ENCODE results near the gene GFRA1. TPM values are rescaled to one million over a fixed set of nuclear protein-coding genes. Genes with fewer than 3 reads are reported as not detected.
"Not testable (repeated sequence)": the region's sequence is repeated elsewhere in the genome, so short reads cannot be mapped to it uniquely, and the experiment has no call there.

The GFRA1 gene
- total RNA-seq, 2 experiments from 2014 or later: not detected

DNA sequence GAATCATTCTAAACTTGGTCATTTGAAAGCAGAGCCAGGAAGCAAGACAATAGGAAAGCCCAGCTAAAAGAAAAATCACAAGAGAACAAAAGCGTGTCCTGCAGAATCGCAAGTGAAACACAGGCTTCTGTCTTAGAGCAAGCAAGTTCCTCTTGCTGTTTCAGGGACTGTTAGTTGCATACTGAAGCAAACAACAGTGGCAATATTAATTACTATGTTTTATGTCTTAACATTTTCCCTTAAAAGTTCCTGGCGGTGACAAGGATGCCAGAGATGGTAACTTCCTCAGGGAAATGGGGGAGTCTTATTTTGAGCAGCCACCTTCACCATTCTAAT, 217.1 kb downstream of the GFRA1 start:
- DNase-seq (no peak), ATAC-seq (ENCODE audit: poor library complexity) (no peak)
- Mint-ChIP-seq H3K27me3 (no peaks in the 10 kb centered on the region), H3K27ac (no peak overlapping the region), H3K36me3 (ENCODE audit: low read depth) (no peaks in the 10 kb centered on the region), H3K9me3 (no peaks in the 10 kb centered on the region), H3K4me3 (no peak overlapping the region), H3K4me1 (ENCODE audit: low read depth) (no peaks in the 10 kb centered on the region)
- no peak overlapping the region for H3K4me3 ChIP-seq (ENCODE audit: low read length)
- TF ChIP-seq CTCF (IDR thresholded peaks at IDR 0.05): no peak
- no peak overlapping the region for H3K27ac ChIP-seq (ENCODE audit: low read depth in 1 of 2, low read length in 2 of 2)
- no peaks in the 10 kb centered on the region for H3K36me3 ChIP-seq (ENCODE audit: insufficient read depth, low read length)
- CTCF ChIA-PET: no interaction called here
- H3K27me3 ChIP-seq (ENCODE audit: control insufficient read depth in 1 of 2, insufficient read depth in 2 of 2, low read length in 2 of 2): no peaks in the 10 kb centered on the region
- POLR2A ChIA-PET: no interaction called here
- intact Hi-C loops (cut with DNase I, micrococcal nuclease): no loop called here
- peaks cover 0 to 23% of the 10 kb centered on the region in 2 experiments for H3K9me3 ChIP-seq (ENCODE audit: control insufficient read depth in 1 of 2, insufficient read depth in 1 of 2, low read length in 2 of 2)
- no peaks in the 10 kb centered on the region for H3K4me1 ChIP-seq (ENCODE audit: insufficient read depth, low read length)

GRCh38 chr10:116055252-116055916, 217.6 kb downstream of the GFRA1 start:
- ChIA-PET POLR2A (no interaction called here), CTCF (no interaction called here)
- no peaks in the 10 kb centered on the region for H3K27me3 Mint-ChIP-seq
- H3K27ac Mint-ChIP-seq: no peak overlapping the region
- Histone ChIP-seq H3K27ac (ENCODE audit: low read depth in 1 of 2, low read length in 2 of 2) (no peak overlapping the region), H3K4me3 (ENCODE audit: low read length) (no peak overlapping the region), H3K27me3 (ENCODE audit: control insufficient read depth in 1 of 2, insufficient read depth in 2 of 2, low read length in 2 of 2) (no peaks in the 10 kb centered on the region), H3K36me3 (ENCODE audit: insufficient read depth, low read length) (no peaks in the 10 kb centered on the region), H3K9me3 (ENCODE audit: control insufficient read depth in 1 of 2, insufficient read depth in 1 of 2, low read length in 2 of 2) (peaks cover 0 to 26% of the 10 kb centered on the region in 2 experiments), H3K4me1 (ENCODE audit: insufficient read depth, low read length) (no peaks in the 10 kb centered on the region)
- intact Hi-C loops (cut with DNase I, micrococcal nuclease): no loop called here
- DNase-seq (no peak), ATAC-seq (ENCODE audit: poor library complexity) (no peak)
- no peak for TF ChIP-seq CTCF (IDR thresholded peaks at IDR 0.05)
- H3K9me3 Mint-ChIP-seq: no peaks in the 10 kb centered on the region
- no peaks in the 10 kb centered on the region for H3K4me1 Mint-ChIP-seq (ENCODE audit: low read depth)
- no peaks in the 10 kb centered on the region for H3K36me3 Mint-ChIP-seq (ENCODE audit: low read depth)
- H3K4me3 Mint-ChIP-seq: no peak overlapping the region

GRCh38 chr10:116053910-116054309, 219.1 kb downstream of the GFRA1 start:
- Histone ChIP-seq H3K4me3 (ENCODE audit: low read length) (no peak overlapping the region), H3K27me3 (ENCODE audit: control insufficient read depth in 1 of 2, insufficient read depth in 2 of 2, low read length in 2 of 2) (no peaks in the 10 kb centered on the region), H3K4me1 (ENCODE audit: insufficient read depth, low read length) (no peaks in the 10 kb centered on the region), H3K27ac (ENCODE audit: low read depth in 1 of 2, low read length in 2 of 2) (no peak overlapping the region), H3K9me3 (ENCODE audit: control insufficient read depth in 1 of 2, insufficient read depth in 1 of 2, low read length in 2 of 2) (peaks cover 0 to 31% of the 10 kb centered on the region in 2 experiments), H3K36me3 (ENCODE audit: insufficient read depth, low read length) (no peaks in the 10 kb centered on the region)
- CTCF ChIA-PET: no interaction called here
- no peak for TF ChIP-seq CTCF (IDR thresholded peaks at IDR 0.05)
- Mint-ChIP-seq H3K27ac (no peak overlapping the region), H3K36me3 (ENCODE audit: low read depth) (no peaks in the 10 kb centered on the region), H3K27me3 (no peaks in the 10 kb centered on the region), H3K9me3 (no peaks in the 10 kb centered on the region), H3K4me3 (no peak overlapping the region), H3K4me1 (ENCODE audit: low read depth) (no peaks in the 10 kb centered on the region)
- POLR2A ChIA-PET: no interaction called here
- intact Hi-C loops (cut with DNase I, micrococcal nuclease): no loop called here
- no peak for DNase-seq
- ATAC-seq (ENCODE audit: poor library complexity): no peak

DNA sequence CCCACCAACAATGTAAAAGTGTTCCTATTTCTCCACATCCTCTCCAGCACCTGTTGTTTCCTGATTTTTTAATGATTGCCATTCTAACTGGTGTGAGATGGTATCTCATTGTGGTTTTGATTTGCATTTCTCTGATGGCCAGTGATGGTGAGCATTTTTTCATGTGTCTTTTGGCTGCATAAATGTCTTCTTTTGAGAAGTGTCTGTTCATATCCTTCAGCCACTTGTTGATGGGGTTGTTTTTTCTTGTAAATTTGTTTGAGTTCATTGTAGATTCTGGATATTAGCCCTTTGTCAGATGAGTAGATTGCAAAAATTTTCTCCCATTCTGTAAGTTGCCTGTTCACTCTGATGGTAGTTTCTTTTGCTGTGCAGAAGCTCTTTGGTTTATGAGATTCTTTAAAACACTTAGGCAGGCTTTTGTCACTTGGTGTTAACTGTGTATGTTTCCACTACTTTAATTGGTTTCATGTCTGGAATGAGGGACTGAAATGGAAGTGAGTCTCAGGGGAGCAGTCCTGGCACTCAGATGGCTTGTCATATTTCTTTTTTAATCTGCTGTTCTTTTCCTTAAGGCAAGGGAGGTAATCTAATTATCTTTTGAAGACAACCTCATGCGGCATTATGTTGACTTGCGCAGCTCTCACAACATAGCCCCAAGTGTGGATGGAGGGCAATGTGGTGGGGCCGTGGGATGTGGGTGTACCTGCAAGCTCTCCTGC, 219.8 kb downstream of the GFRA1 start:
- CTCF ChIA-PET; POLR2A ChIA-PET; ATAC-seq (ENCODE audit: poor library complexity): not testable (repeated sequence)

GRCh38 chr10:116052522-116052921, 220.5 kb downstream of the GFRA1 start:
- H3K36me3 ChIP-seq (ENCODE audit: insufficient read depth, low read length); CTCF ChIA-PET; intact Hi-C loops (cut with DNase I, micrococcal nuclease); H3K27me3 ChIP-seq (ENCODE audit: control insufficient read depth in 1 of 2, insufficient read depth in 2 of 2, low read length in 2 of 2); H3K4me1 Mint-ChIP-seq (ENCODE audit: low read depth); H3K27ac Mint-ChIP-seq; H3K27me3 Mint-ChIP-seq; ATAC-seq (ENCODE audit: poor library complexity); H3K4me1 ChIP-seq (ENCODE audit: insufficient read depth, low read length); H3K36me3 Mint-ChIP-seq (ENCODE audit: low read depth); H3K9me3 Mint-ChIP-seq; POLR2A ChIA-PET; H3K4me3 Mint-ChIP-seq; H3K4me3 ChIP-seq (ENCODE audit: low read length); DNase-seq; H3K27ac ChIP-seq (ENCODE audit: low read depth in 1 of 2, low read length in 2 of 2): not testable (repeated sequence)
- H3K9me3 ChIP-seq (ENCODE audit: control insufficient read depth in 1 of 2, insufficient read depth in 1 of 2, low read length in 2 of 2): peaks cover 0 to 31% of the 10 kb centered on the region in 2 experiments

More for the DNA sequence above, 219.8 kb downstream of the GFRA1 start:
- H3K36me3 Mint-ChIP-seq (ENCODE audit: low read depth); H3K9me3 Mint-ChIP-seq; H3K27ac Mint-ChIP-seq; H3K36me3 ChIP-seq (ENCODE audit: insufficient read depth, low read length); H3K4me1 Mint-ChIP-seq (ENCODE audit: low read depth); H3K4me3 Mint-ChIP-seq; intact Hi-C loops (cut with DNase I, micrococcal nuclease); H3K27me3 ChIP-seq (ENCODE audit: control insufficient read depth in 1 of 2, insufficient read depth in 2 of 2, low read length in 2 of 2); H3K27ac ChIP-seq (ENCODE audit: low read depth in 1 of 2, low read length in 2 of 2); DNase-seq; H3K4me3 ChIP-seq (ENCODE audit: low read length); H3K4me1 ChIP-seq (ENCODE audit: insufficient read depth, low read length); H3K27me3 Mint-ChIP-seq: not testable (repeated sequence)
- peaks cover 0 to 31% of the 10 kb centered on the region in 2 experiments for H3K9me3 ChIP-seq (ENCODE audit: control insufficient read depth in 1 of 2, insufficient read depth in 1 of 2, low read length in 2 of 2)
